Duodenal mucosa (tissue), 2 donors: Measurements from ENCODE around the gene HM13.
"Not testable (repeated sequence)": the region's sequence is repeated elsewhere in the genome, so short reads cannot be mapped to it uniquely, and the experiment has no call there.

ENCODE experiments used
- H3K27ac ChIP-seq: one replicate; pipeline ENCODE4 v1.7.0; 2013; ENCODE audit warnings: low read depth, low read length
- H3K27me3 ChIP-seq, 2 donors: one replicate each; pipeline ENCODE4 v1.7.0; 2013; ENCODE audit warnings: low read length in 2 of 2, control low read depth in 1 of 2; ENCODE audit not compliant: insufficient read depth in 2 of 2, control insufficient read depth in 1 of 2
- H3K36me3 ChIP-seq, 2 donors: one replicate each; pipeline ENCODE4 v1.7.0; 2013; ENCODE audit warnings: low read length in 2 of 2, control low read depth in 1 of 2; ENCODE audit not compliant: insufficient read depth in 2 of 2, control insufficient read depth in 1 of 2
- H3K4me1 ChIP-seq, 2 donors: one replicate each; pipeline ENCODE4 v1.7.0; 2013; ENCODE audit warnings: low read length in 2 of 2, control low read depth in 1 of 2; ENCODE audit not compliant: insufficient read depth in 2 of 2, control insufficient read depth in 1 of 2
- H3K4me3 ChIP-seq, 2 donors: one replicate each; pipeline ENCODE4 v1.7.0; 2013; ENCODE audit warnings: low read length in 2 of 2, low read depth in 1 of 2
- H3K9ac ChIP-seq, 2 donors: one replicate each; pipeline ENCODE4 v1.7.0; 2013; ENCODE audit warnings: low read length in 2 of 2, low read depth in 1 of 2
- H3K9me3 ChIP-seq, 2 donors: one replicate each; pipeline ENCODE4 v1.7.0; 2013; ENCODE audit warnings: low read length in 2 of 2, control low read depth in 1 of 2; ENCODE audit not compliant: control insufficient read depth in 1 of 2

Gene HM13, protein sequence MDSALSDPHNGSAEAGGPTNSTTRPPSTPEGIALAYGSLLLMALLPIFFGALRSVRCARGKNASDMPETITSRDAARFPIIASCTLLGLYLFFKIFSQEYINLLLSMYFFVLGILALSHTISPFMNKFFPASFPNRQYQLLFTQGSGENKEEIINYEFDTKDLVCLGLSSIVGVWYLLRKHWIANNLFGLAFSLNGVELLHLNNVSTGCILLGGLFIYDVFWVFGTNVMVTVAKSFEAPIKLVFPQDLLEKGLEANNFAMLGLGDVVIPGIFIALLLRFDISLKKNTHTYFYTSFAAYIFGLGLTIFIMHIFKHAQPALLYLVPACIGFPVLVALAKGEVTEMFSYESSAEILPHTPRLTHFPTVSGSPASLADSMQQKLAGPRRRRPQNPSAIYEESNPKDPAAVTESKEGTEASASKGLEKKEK

GRCh38 chr20:31514154-31515071 lies at the start of gene HM13:
Gene HM13 (plus strand): TSS chr20:31514442. CDS start chr20:31514552, 110 bp downstream.
- Histone ChIP-seq H3K4me1 (peaks cover 29 to 31% of the 10 kb centered on the region in 2 donors), H3K36me3 (peaks cover 0 to 5% of the 10 kb centered on the region in 2 donors), H3K9ac (peak within 1 kb of the TSS; percentile 91 to 96), H3K9me3 (no peaks in the 10 kb centered on the region), H3K27me3 (no peaks in the 10 kb centered on the region), H3K4me3 (peak within 1 kb of the TSS; percentile 99 to 100), H3K27ac (peak within 1 kb of the TSS; percentile 76)

DNA sequence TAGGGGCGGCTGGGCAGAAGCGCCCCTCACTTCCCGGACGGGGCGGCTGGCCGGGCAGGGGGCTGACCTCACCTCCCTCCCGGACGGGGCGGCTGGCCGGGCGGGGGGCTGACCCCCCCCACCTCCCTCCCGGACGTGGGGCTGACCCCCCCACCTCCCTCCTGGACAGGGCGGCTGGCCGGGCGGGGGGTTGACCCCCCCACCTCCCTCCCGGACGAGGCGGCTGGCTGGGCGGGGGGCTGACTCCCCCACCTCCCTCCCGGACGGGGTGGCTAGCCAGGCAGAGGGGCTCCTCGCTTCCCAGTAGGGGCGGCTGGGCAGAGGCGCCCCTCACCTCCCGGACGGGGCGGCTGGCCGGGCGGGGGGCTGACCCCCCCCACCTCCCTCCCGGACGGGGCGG lies 43.3 kb upstream of the HM13 start:
- H3K4me3 ChIP-seq, H3K9ac ChIP-seq, H3K9me3 ChIP-seq, H3K36me3 ChIP-seq, H3K4me1 ChIP-seq, H3K27ac ChIP-seq: not testable (repeated sequence)
- peaks cover 6 to 17% of the 10 kb centered on the region in 2 donors for H3K27me3 ChIP-seq

GRCh38 chr20:31472395-31473330 lies 41.6 kb upstream of the HM13 start:
- Histone ChIP-seq H3K36me3 (no peaks in the 10 kb centered on the region), H3K9ac (no peak overlapping the region), H3K4me1 (no peaks in the 10 kb centered on the region), H3K27ac (no peak overlapping the region), H3K9me3 (no peaks in the 10 kb centered on the region), H3K4me3 (no peak overlapping the region), H3K27me3 (peaks cover 7 to 25% of the 10 kb centered on the region in 2 donors)

DNA sequence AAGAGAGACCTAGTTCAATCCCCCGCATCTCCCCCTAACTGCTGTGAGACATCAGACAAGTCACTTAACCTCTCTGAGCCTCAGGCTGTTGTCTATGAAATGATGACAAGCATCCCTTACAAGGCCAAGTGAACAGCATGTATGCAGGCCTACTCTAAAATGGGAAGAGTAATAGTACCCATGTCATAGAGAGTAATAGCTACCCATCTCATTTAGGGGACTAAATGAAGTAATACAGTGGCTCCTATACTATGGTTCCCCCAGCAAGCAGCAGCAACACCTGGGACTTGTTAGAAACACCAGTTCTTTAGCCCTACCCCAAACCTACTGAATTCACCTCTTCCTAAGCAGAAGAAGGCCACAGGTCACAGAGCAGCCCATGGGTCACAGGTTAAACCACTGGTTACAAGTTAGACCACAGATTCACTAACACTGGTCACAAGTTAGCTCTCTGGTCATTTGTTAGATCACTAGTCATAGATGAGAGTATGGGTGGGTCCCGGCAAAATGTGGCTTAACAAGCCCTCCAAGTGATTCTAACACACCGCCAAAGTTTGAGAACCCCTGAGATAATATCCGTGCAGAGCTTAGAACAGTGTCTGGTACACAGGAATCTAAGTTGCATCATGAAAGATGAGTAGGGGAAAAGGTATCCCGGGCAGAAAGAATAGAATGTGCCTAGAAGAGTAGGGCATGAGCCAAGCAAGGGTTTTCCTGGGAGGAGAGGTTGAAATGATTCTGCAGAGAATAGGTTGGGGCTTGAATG lies 40.7 kb upstream of the HM13 start:
- no peaks in the 10 kb centered on the region for H3K9me3 ChIP-seq
- no peaks in the 10 kb centered on the region for H3K4me1 ChIP-seq
- peaks cover 7 to 25% of the 10 kb centered on the region in 2 donors for H3K27me3 ChIP-seq
- no peak overlapping the region for H3K9ac ChIP-seq
- H3K36me3 ChIP-seq: no peaks in the 10 kb centered on the region
- H3K27ac ChIP-seq: no peak overlapping the region
- H3K4me3 ChIP-seq: no peak overlapping the region

GRCh38 chr20:31474097-31474436 lies 40.2 kb upstream of the HM13 start:
- Histone ChIP-seq H3K9ac (no peak overlapping the region), H3K9me3 (no peaks in the 10 kb centered on the region), H3K4me1 (no peaks in the 10 kb centered on the region), H3K27ac (no peak overlapping the region), H3K36me3 (no peaks in the 10 kb centered on the region), H3K4me3 (no peak overlapping the region), H3K27me3 (peaks cover 7 to 25% of the 10 kb centered on the region in 2 donors)

DNA sequence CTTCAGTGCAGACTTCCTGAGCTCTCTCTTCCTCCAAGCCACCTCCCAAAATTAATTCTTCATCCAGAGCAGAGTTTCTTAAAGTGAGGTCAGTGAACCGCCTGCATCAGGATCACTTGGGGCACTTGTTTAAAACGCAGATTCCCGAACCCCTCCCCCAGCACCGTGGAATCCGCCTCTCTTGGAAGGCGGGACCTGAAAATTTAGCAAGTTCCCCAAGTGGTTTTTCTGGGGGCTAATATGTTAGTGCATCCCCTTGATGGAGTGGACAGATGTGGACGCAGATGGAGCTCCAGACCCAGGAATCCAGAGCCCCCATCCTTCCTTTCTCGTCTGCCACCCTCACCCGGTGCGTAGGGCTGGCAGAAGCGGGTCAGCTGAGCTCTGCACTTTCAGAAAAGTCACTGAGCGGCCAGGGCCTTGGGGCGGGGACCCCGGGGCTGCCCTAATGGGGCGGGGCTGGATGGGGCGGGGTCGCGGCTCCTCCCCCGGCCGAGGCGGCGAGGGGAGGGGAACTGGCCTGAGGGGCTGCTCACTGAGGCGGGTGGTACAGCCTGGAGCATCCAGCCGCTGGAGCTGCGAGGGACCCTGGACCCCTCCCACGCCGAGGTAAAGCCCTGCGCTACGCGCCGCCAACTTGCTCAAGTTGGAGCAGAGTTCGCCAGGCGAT lies 39.3 kb upstream of the HM13 start, which contains the start of the genes DEFB124 and REM1:
TSS of gene DEFB124 (minus strand) at position 370 of the 670 bp plus-strand sequence. CDS start 2,114 bp downstream, outside the sequence.
TSS of gene REM1 (plus strand) at position 531 of the 670 bp plus-strand sequence. CDS start 1,158 bp downstream, outside the sequence.
- Histone ChIP-seq H3K9ac (peak within 1 kb of the TSS in 1 of 2 donors; percentile 25), H3K4me3 (peak within 1 kb of the TSS; percentile 40 to 43), H3K9me3 (no peaks in the 10 kb centered on the region), H3K27me3 (peaks cover 7 to 25% of the 10 kb centered on the region in 2 donors), H3K4me1 (no peaks in the 10 kb centered on the region), H3K36me3 (no peaks in the 10 kb centered on the region), H3K27ac (no peak within 1 kb of the TSS)

DNA sequence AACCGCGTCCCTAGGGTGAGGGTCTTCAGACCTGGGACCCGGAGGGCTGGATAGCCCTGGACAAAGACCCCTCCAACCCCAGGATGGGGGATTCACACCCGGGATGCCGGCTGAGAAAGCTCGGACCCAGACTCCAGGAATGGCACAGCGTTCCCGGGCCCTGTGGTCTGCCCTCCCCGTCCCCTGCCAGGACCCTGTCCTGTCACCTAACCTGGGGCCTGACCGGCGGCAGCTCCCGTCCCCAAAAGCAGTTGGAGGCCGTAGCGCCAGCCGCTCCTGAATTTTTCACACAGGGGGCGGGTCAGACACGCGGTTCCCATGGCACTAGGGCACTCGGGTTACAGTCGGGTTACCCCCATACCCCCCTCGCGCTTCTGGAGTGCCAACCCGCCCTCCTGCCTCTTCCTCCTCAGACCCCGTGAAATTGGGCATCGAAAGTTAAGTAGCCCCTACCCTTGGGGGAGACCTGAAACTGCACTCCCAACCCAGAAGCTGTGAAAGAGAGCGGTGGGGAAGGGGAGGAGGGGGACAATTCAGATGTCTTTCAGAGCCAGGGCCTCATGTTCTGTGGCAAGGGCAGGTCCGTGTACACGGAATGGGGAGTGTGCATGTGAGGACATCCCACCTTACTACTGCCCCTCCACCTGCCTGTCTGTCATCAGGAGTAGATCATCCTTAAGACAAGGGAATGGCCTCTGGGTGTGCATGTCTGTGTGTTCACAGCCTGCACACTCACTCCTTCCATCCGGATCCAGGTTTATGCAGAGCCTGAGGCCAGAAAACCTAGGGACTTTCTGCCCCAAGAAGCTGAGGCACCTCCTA lies 38.6 kb upstream of the HM13 start:
- Histone ChIP-seq H3K9ac (peak overlapping the region in 1 of 2 donors; percentile 25), H3K9me3 (no peaks in the 10 kb centered on the region), H3K36me3 (no peaks in the 10 kb centered on the region), H3K27me3 (peaks cover 7 to 25% of the 10 kb centered on the region in 2 donors), H3K4me1 (no peaks in the 10 kb centered on the region), H3K4me3 (peak overlapping the region; percentile 40 to 43), H3K27ac (no peak overlapping the region)

- Histone ChIP-seq H3K27ac (no peak overlapping the region), H3K27me3 (peaks cover 7 to 25% of the 10 kb centered on the region in 2 donors), H3K9ac (no peak overlapping the region), H3K9me3 (no peaks in the 10 kb centered on the region), H3K36me3 (no peaks in the 10 kb centered on the region), H3K4me3 (peak overlapping the region in 1 of 2 donors; percentile 40), H3K4me1 (no peaks in the 10 kb centered on the region)
These were observed 38.0 kb upstream of the HM13 start for GRCh38 chr20:31476294-31476585.
